HEK293 (cell line): ENCODE data around the gene OR4E2.

Experiments used
- CTCF ChIA-PET: fragments of 350-600 bp; formaldehyde crosslinking; extraction: SDS; loops from one replicate; lab custom pipeline; 2021; ENCODE audit warnings: antibody characterized with exemption; lab: Yijun Ruan, JAX
- POLR2A ChIA-PET: fragments of 300-600 bp; formaldehyde crosslinking; extraction: SDS; loops from one replicate; lab custom pipeline; 2020; ENCODE audit warnings: antibody characterized with exemption, inconsistent platforms; lab: Yijun Ruan, JAX
- H3K27ac ChIP-seq: fragments of 200-500 bp; sonication (Bioruptor generic); 2 replicates; pipeline ENCODE4 v1.5.1; 2014; ENCODE audit warnings: low read depth, low read length, control low read depth, inconsistent platforms; ENCODE audit errors: extremely low read depth
- H3K36me3 ChIP-seq, 2 experiments: fragments of 200-500 bp in 1 of 2; sonication (Bioruptor generic) in 1 of 2; 1 replicate in 1 of 2; 2 replicates in 1 of 2; pipeline ENCODE4 v1.5.1; 2014 to 2017; ENCODE audit warnings: inconsistent platforms in 2 of 2, low read length in 2 of 2; ENCODE audit not compliant: control insufficient read depth in 2 of 2, insufficient read depth in 1 of 2
- H3K4me1 ChIP-seq: fragments of 200-500 bp; sonication (Bioruptor generic); 2 replicates; pipeline ENCODE4 v1.5.1; 2014; ENCODE audit warnings: mild to moderate bottlenecking, low read length, inconsistent platforms; ENCODE audit not compliant: control insufficient read depth, insufficient read depth
- H3K4me3 ChIP-seq: 2 replicates; pipeline ENCODE4 v1.5.1; 2011; ENCODE audit warnings: low read depth, mild to moderate bottlenecking, control low read depth, low read length, moderate library complexity
- H3K9me3 ChIP-seq: fragments of 200-500 bp; sonication (Bioruptor generic); 2 replicates; pipeline ENCODE4 v1.5.1; 2014; ENCODE audit warnings: low read depth, low read length, inconsistent platforms; ENCODE audit not compliant: control insufficient read depth, insufficient read depth
- BCL11B ChIP-seq: fragments of 450-650 bp; formaldehyde crosslinking; IDR thresholded peaks from 2 replicates; pipeline ENCODE4 v1.5.1; 2016; ENCODE audit warnings: low read depth, missing biosample characterization, missing genetic modification characterization
- GFI1B ChIP-seq: fragments of 450-650 bp; formaldehyde crosslinking; IDR thresholded peaks from 2 replicates; pipeline ENCODE4 v1.5.1; 2016; ENCODE audit warnings: missing biosample characterization, missing genetic modification characterization
- HOXD13 ChIP-seq: sonication (generic); formaldehyde crosslinking; IDR thresholded peaks from 2 replicates; pipeline ENCODE4 v1.8.0; 2022; ENCODE audit warnings: missing genetic modification reagents, borderline replicate concordance
- MZF1 ChIP-seq: fragments of 450-650 bp; formaldehyde crosslinking; IDR thresholded peaks from 2 replicates; pipeline ENCODE4 v1.5.1; 2017; ENCODE audit warnings: missing biosample characterization, missing genetic modification characterization, borderline replicate concordance
- REPIN1 ChIP-seq: fragments of 450-650 bp; formaldehyde crosslinking; IDR thresholded peaks from 2 replicates; pipeline ENCODE4 v1.5.1; 2017; ENCODE audit warnings: missing biosample characterization, missing genetic modification characterization, low read depth
- SP2 ChIP-seq: fragments of 450-650 bp; formaldehyde crosslinking; IDR thresholded peaks from 2 replicates; pipeline ENCODE4 v1.5.1; 2016; ENCODE audit warnings: missing biosample characterization, missing genetic modification characterization
- ZBTB8A ChIP-seq: fragments of 450-650 bp; formaldehyde crosslinking; IDR thresholded peaks from 2 replicates; pipeline ENCODE4 v1.5.1; 2016; ENCODE audit warnings: missing biosample characterization, missing genetic modification characterization
- ZFHX2 ChIP-seq: fragments of 450-650 bp; formaldehyde crosslinking; conservative IDR thresholded peaks from 2 replicates; pipeline ENCODE4 v1.5.1; 2016; ENCODE audit warnings: missing biosample characterization, missing genetic modification characterization
- ZNF148 ChIP-seq: fragments of 450-650 bp; formaldehyde crosslinking; IDR thresholded peaks from 2 replicates; pipeline ENCODE4 v1.5.0; 2017; ENCODE audit warnings: missing biosample characterization, missing genetic modification characterization, borderline replicate concordance
- ZNF174 ChIP-seq: fragments of 450-650 bp; formaldehyde crosslinking; IDR thresholded peaks from 2 replicates; pipeline ENCODE4 v1.5.0; 2017; ENCODE audit warnings: missing biosample characterization, mild to moderate bottlenecking, missing genetic modification characterization
- ZNF184 ChIP-seq: fragments of 450-650 bp; IDR thresholded peaks from 2 replicates; pipeline ENCODE4 v1.5.1; 2018; ENCODE audit warnings: missing biosample characterization, mild to moderate bottlenecking, missing genetic modification characterization
- ZNF24 ChIP-seq: fragments of 450-650 bp; formaldehyde crosslinking; IDR thresholded peaks from 2 replicates; pipeline ENCODE4 v1.5.1; 2016; ENCODE audit warnings: missing biosample characterization, missing genetic modification characterization
- ZNF248 ChIP-seq: fragments of 450-650 bp; formaldehyde crosslinking; IDR thresholded peaks from 2 replicates; pipeline ENCODE4 v1.5.1; 2017; ENCODE audit warnings: missing biosample characterization, missing genetic modification characterization
- ZNF341 ChIP-seq: fragments of 450-650 bp; formaldehyde crosslinking; IDR thresholded peaks from 2 replicates; pipeline ENCODE4; 2016; ENCODE audit warnings: low read depth, missing biosample characterization, missing genetic modification characterization
- ZNF561 ChIP-seq: fragments of 450-650 bp; IDR thresholded peaks from 2 replicates; pipeline ENCODE4 v1.5.1; 2018; ENCODE audit warnings: missing biosample characterization, missing genetic modification characterization, borderline replicate concordance
- ZNF610 ChIP-seq: fragments of 450-650 bp; formaldehyde crosslinking; IDR thresholded peaks from 2 replicates; pipeline ENCODE4 v1.5.1; 2016; ENCODE audit warnings: missing biosample characterization, missing genetic modification characterization, borderline replicate concordance
- ZNF624 ChIP-seq: fragments of 450-650 bp; formaldehyde crosslinking; IDR thresholded peaks from 2 replicates; pipeline ENCODE4 v1.5.1; 2017; ENCODE audit warnings: missing biosample characterization, missing genetic modification characterization
- ZNF660 ChIP-seq: fragments of 450-650 bp; IDR thresholded peaks from 2 replicates; pipeline ENCODE4 v1.5.1; 2018; ENCODE audit warnings: missing biosample characterization, mild to moderate bottlenecking, missing genetic modification characterization
- ZNF707 ChIP-seq: fragments of 450-650 bp; formaldehyde crosslinking; IDR thresholded peaks from 2 replicates; pipeline ENCODE4 v1.5.1; 2016; ENCODE audit warnings: missing biosample characterization, missing genetic modification characterization
- ZNF768 ChIP-seq: fragments of 450-650 bp; formaldehyde crosslinking; IDR thresholded peaks from 2 replicates; pipeline ENCODE4 v1.5.1; 2018; ENCODE audit warnings: missing biosample characterization, mild to moderate bottlenecking, missing genetic modification characterization
- ZNF776 ChIP-seq: fragments of 450-650 bp; formaldehyde crosslinking; IDR thresholded peaks from 2 replicates; pipeline ENCODE4 v1.5.0; 2017; ENCODE audit warnings: missing biosample characterization, missing genetic modification characterization, borderline replicate concordance
- TF ChIP-seq, protein P1 (sequence below): fragments of 450-650 bp; formaldehyde crosslinking; IDR thresholded peaks from 2 replicates; pipeline ENCODE4 v1.5.1; 2016; ENCODE audit warnings: missing biosample characterization, missing genetic modification characterization, low read depth

Gene OR4E2

GRCh38 chr14:21669284-21669683 lies 15.6 kb downstream of the OR4E2 start:
- peaks cover 3% of the 10 kb centered on the region; the same call in 1 of the 2 replicates for H3K4me1 ChIP-seq
- no peaks in the 10 kb centered on the region for H3K9me3 ChIP-seq
- TF ChIP-seq HOXD13 (CRISPR knock-in tag): no peak
- TF ChIP-seq ZNF341 (tag by site-specific recombination): no peak
- TF ChIP-seq, all 188 proteins: peak for 0
- no peak overlapping the region for H3K4me3 ChIP-seq
- ChIA-PET CTCF (no interaction called here), POLR2A (no interaction called here)
- no peak overlapping the region for H3K27ac ChIP-seq
- no peaks in the 10 kb centered on the region for H3K36me3 ChIP-seq

DNA sequence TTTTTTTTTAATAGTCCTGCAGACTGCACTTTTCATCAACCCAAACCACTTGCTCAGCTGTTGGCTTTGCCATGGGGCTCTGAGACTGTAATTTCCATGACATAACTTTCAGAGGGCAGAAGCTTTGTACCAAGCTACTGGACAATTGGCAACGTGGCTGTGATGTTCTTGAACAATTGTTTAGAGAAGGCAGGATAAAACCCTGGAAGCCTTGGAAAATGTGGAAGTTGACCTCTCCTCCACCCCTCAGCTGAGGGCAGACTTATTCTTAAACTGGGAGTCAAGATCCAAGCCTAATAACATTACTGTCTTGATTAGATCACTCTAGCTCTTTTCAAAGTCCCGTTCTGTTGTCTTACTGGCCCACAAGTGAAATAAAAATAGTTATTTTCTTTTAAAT lies 17.7 kb downstream of the OR4E2 start:
- Histone ChIP-seq H3K4me3 (no peak overlapping the region), H3K27ac (no peak overlapping the region), H3K9me3 (no peaks in the 10 kb centered on the region), H3K36me3 (no peaks in the 10 kb centered on the region), H3K4me1 (peaks cover 3% of the 10 kb centered on the region; the same call in 1 of the 2 replicates)
- TF ChIP-seq ZNF174 (tag by site-specific recombination): no peak
- no peak for TF ChIP-seq ZNF624 (tag by site-specific recombination)
- no peak for TF ChIP-seq ZBTB8A
- TF ChIP-seq ZNF610 (tag by site-specific recombination): no peak
- TF ChIP-seq ZNF248 (tag by site-specific recombination): no peak
- TF ChIP-seq ZNF341 (tag by site-specific recombination): no peak
- TF ChIP-seq ZNF148 (tag by site-specific recombination): no peak
- no peak for TF ChIP-seq BCL11B (tag by site-specific recombination)
- TF ChIP-seq MZF1 (tag by site-specific recombination): no peak
- TF ChIP-seq ZNF660 (tag by site-specific recombination): no peak
- no peak for TF ChIP-seq ZNF184 (tag by site-specific recombination)
- no peak for TF ChIP-seq ZFHX2 (tag by site-specific recombination)
- no peak for TF ChIP-seq ZNF776 (tag by site-specific recombination)
- no peak for TF ChIP-seq REPIN1 (tag by site-specific recombination)
- CTCF ChIA-PET: interaction anchor here (0.6 to 1.5 kb wide), 4 partner anchors 40 to 1918 kb away, joined by 3 to 4 read pairs (median 3); no protein-coding TSS in a partner anchor
- POLR2A ChIA-PET: no interaction called here

GRCh38 chr14:21672116-21672515 lies 18.5 kb downstream of the OR4E2 start:
- Histone ChIP-seq H3K4me3 (no peak overlapping the region), H3K9me3 (no peaks in the 10 kb centered on the region), H3K36me3 (no peaks in the 10 kb centered on the region)
- no peak for TF ChIP-seq ZNF768 (tag by site-specific recombination)
- TF ChIP-seq, protein P1, sequence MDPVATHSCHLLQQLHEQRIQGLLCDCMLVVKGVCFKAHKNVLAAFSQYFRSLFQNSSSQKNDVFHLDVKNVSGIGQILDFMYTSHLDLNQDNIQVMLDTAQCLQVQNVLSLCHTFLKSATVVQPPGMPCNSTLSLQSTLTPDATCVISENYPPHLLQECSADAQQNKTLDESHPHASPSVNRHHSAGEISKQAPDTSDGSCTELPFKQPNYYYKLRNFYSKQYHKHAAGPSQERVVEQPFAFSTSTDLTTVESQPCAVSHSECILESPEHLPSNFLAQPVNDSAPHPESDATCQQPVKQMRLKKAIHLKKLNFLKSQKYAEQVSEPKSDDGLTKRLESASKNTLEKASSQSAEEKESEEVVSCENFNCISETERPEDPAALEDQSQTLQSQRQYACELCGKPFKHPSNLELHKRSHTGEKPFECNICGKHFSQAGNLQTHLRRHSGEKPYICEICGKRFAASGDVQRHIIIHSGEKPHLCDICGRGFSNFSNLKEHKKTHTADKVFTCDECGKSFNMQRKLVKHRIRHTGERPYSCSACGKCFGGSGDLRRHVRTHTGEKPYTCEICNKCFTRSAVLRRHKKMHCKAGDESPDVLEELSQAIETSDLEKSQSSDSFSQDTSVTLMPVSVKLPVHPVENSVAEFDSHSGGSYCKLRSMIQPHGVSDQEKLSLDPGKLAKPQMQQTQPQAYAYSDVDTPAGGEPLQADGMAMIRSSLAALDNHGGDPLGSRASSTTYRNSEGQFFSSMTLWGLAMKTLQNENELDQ (tag by site-specific recombination): no peak
- no peak for TF ChIP-seq ZNF561 (tag by site-specific recombination)
- no peak for TF ChIP-seq GFI1B (tag by site-specific recombination)
- no peak for TF ChIP-seq SP2 (tag by site-specific recombination)
- no peak for TF ChIP-seq ZNF24
- no peak for TF ChIP-seq ZNF707 (tag by site-specific recombination)
- TF ChIP-seq, all 188 proteins: peak for 0
- Histone ChIP-seq H3K4me1 (peaks cover 3% of the 10 kb centered on the region; the same call in 1 of the 2 replicates), H3K27ac (no peak overlapping the region)
- POLR2A ChIA-PET: no interaction called here
- CTCF ChIA-PET: interaction anchor here (1.0 kb wide), 1 partner anchor 62 kb away, joined by 3 read pairs; no protein-coding TSS in a partner anchor
